Activated CD8-positive, alpha-beta memory T cell treated with anti-CD3 and anti-CD28 coated beads, Interleukin-2, amount 50 U/mL, for 48 hours (primary cell): ENCODE results near the gene B3GAT2.
"Not testable (repeated sequence)": the region's sequence is repeated elsewhere in the genome, so short reads cannot be mapped to it uniquely, and the experiment has no call there.

Source experiments
- DNase-seq: peaks from one replicate; pipeline ENCODE4 v3.0.0-alpha.2; 2020

The B3GAT2 gene, protein sequence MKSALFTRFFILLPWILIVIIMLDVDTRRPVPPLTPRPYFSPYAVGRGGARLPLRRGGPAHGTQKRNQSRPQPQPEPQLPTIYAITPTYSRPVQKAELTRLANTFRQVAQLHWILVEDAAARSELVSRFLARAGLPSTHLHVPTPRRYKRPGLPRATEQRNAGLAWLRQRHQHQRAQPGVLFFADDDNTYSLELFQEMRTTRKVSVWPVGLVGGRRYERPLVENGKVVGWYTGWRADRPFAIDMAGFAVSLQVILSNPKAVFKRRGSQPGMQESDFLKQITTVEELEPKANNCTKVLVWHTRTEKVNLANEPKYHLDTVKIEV

DNA sequence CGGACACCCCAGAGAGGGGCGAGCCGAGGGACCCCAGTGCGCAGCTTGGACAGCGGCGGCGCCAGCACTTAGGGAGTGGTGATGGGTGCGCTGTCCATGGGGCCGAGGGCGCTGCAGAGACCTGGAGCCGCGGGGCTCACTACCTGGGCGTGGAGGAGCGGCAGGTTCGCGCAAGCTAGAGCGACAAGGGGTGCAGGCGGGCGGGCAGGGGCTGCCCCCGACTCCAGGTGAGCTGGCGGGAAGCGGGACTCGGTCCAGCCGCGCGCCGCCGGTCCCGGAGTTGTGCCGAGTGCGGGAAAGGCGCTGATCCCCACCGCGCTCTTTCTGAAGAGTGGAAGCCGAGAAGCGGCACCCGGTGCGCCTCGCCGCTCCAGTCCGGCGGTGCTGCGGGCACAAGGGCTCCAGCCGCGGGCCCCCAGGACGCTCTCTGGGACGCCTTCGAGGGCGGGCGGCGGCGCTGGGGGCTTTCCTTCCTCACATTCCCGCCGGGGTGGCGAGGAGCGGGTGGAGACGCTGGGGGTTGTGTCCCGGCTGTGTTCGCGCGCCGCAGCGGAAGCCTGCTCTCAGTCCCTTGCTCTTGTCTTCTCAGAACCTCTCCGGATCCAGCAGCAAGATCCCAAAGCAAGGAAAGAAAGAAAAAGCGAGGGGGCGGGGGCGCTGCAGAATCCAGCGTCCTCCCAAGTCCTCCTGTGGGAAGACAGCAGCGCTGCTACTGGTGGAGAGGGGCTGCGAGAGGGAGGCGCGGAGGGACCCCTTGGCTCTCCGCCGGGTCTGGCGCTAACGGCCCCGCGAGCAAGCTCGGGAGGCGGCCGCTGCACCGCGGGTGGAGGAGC lies at the start of gene B3GAT2:
Gene B3GAT2 (minus strand): TSS at position 610 of the 833 bp plus-strand sequence. CDS start 631 bp downstream, outside the sequence.
- DNase-seq = peak; percentile 55

DNA sequence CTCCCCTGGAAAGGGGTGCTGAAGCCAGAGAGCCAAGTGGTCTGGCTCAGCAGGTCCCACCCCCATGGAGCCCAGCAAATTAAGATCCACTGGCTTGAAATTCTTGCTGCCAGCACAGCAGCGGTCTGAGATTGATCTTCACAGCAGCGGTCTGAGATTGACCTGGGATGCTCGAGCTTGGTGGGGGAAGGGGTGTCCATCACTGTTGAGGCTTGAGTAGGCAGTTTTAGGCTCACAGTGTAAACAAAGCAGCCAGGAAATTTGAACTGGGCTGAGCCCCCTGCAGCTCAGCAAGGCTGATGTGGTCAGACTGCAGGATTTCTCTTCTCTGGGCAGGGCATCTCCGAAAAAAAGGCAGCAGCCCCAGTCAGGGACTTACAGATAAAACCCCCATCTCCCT lies 41.3 kb upstream of the B3GAT2 start:
- DNase-seq = no peak

DNA sequence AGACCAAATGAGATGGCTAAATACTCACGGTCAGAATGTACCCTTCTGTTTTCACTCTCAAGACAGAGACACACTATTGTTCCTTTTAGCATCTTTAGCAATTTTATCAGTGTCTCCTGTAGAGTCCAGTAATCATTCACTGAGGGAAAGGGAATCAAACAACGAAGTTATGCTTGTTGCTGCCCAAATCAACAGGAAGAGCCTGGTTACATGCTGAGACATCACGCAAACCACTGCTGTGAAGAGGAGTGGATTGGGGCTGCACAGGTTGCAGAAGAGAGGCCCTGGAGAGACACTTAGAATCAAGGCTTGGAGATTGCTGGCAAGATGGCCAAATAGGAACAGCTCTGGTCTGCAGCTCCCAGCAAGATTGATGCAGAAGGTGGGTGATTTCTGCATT lies 40.5 kb upstream of the B3GAT2 start:
- no peak for DNase-seq

DNA sequence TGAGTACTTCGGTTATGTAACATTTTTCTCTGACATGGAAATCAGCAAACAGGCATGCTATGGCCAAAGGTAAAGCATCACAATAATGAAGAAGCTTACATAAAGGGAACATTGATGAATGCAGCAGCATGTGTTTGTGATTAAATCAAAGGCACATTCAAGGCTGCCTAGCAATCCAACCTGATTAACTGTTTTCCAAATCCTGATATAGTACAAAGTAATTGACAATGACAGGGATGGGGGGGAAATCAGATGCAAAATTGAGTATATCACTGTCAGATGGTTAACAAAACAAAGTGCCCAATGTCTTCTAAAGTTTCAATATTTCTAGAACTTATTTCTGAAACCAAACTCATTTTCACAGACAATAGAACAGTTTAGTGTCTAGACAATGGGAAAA lies 39.2 kb upstream of the B3GAT2 start:
- DNase-seq = no peak

DNA sequence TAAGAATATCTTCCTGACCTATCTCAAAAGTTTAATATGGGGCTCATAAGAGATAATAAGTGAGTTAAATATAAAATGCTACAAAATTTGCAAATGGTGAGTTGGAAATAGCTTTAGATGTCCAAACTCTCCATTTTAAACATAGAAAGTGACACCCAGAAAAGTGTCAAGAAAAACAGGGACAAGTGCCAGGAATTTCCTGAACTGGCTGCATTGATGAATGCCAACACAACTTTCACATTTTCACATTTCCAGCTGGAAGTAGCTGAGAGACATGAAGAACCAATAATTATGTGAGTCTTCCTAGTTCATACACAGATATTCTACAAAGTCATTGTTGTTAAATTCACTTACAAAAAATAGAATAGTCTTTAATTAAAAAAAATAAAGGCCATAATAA lies 38.6 kb upstream of the B3GAT2 start:
- DNase-seq = no peak

DNA sequence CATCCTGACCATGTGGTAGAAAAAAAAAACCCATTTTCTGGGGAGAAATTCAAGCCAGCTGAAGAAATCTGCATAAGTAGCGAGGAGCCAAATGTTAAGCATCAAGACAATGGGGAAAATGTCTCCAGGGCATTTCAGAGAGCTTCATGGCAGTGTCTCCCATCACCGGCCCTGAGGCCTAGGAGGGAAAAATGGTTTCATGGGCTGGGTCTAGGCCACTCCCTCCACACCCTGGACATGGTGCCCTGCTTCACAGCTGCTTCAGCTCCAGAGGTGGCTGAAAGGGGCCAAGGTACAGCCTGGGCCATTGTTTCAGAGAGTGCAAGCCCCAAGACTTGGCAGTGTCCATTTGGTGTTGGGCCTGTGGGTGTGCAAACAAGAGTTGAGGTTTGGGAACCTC lies 34.4 kb upstream of the B3GAT2 start:
- DNase-seq = no peak

DNA sequence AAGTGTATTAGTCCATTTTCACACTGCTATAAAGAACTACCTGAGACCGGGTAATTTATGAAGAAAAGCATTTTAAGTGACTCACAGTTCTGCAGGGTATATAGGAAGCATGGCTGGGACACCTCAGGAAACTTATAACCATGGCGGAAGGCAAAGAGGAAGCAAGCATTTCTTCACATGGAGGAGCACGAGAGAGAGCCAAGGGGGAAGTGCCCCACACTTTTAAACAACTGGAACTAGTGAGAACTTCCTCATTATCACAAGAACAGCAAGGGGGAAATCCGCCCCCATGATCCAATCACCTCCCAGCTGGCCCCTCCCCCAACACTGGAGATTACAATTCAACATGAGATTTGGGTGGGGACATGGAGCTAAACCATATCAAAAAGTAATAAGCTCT lies 28.3 kb upstream of the B3GAT2 start:
- no peak for DNase-seq

DNA sequence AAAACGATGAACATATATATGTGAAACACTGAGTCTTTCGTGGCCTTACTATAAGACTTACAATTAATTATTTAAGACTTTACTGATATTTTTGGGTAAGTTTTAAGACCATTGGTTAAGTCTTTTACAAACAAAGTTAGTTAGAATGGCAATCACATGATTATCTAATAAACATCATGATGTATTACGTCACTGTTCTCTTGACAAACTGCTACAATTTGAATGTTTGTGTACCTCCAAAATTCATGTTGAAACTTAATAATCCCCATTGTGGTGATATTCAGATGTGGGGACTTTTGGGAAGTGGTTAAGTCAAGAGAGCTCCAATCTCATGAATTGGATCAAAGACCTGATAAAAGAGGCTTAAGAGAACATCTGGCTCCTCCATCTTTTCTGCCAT lies 25.9 kb upstream of the B3GAT2 start:
- no peak for DNase-seq

DNA sequence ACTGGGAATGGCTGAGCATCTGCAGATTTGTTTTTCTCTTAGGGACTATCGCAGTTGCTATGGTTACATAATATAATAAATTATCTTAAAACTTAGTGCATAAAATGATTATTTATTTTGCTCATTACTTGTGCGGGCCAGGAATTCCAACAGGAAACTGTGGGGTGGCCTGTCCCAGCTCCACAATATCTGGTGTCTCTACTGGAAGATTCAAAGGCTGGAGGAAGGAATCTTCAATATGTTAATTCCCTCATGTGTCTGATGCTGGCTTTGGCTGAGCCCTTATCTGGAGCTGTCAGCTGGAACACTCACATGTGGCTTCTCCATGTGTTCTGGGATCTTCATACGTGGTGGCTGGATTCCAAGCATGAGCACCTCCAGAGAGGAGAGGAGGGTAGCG lies 23.9 kb upstream of the B3GAT2 start:
- DNase-seq = no peak

DNA sequence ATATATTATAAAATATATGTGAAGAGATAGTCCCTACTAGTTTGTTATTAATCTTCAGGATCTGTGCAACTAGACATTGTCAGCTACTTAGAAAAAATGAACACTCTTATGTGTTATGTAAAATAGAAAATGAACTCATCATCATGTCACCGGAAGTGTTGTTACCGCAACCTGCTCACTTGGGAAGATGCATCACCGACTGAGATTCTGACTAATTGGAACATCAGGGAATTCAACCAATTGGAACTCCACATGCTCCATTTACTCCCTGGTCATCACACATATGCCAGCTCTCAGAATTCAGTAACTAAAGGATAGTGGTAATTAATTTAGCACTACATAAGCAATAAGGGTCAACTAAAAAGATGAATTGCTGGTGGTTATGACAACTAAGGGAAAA lies 16.7 kb upstream of the B3GAT2 start:
- no peak for DNase-seq

DNA sequence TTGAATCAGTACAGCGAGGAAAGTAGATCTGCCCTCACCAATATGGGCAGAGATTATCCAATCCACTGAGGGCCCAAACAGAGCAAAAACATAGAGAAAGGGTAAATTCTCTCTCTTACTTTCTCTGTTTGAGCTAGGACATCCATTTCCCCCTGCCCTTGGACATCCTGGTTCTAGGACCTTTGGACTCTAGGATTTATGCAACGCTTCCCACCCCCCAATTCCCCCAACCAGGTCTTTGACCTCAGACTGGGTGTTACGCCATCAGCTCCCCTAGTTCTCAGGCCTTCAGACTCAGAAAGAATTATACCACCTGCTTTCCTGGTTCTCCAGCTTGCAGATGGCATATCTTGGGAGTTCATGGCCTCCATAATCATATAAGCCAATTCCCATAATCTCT lies 10.2 kb upstream of the B3GAT2 start:
- no peak for DNase-seq

DNA sequence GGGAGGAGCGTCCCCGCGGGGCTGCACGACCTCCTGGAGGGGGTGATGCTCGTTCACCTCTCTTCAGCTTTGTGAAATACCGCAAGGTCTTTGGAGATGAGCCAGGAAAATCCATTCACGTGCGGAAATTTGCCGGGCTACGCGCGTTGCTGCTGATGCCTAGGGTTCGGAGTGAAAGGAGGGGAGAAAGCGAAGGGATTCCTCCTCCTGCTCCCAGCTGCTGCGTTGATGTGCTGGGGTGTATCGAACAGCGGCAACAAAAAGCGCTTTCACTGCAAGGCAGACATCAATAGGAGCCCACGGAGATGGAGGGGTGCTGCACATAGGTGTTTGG lies 391 bp upstream of the B3GAT2 start:
- no peak for DNase-seq

DNA sequence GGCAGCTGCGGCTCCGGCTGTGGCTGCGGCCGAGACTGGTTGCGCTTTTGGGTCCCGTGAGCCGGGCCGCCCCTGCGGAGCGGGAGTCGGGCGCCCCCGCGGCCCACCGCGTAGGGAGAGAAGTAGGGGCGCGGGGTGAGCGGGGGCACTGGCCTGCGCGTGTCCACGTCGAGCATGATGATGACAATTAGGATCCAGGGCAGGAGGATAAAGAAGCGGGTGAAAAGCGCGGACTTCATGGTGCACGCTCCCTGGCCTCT lies 739 bp downstream of the B3GAT2 start:
- no peak for DNase-seq

DNA sequence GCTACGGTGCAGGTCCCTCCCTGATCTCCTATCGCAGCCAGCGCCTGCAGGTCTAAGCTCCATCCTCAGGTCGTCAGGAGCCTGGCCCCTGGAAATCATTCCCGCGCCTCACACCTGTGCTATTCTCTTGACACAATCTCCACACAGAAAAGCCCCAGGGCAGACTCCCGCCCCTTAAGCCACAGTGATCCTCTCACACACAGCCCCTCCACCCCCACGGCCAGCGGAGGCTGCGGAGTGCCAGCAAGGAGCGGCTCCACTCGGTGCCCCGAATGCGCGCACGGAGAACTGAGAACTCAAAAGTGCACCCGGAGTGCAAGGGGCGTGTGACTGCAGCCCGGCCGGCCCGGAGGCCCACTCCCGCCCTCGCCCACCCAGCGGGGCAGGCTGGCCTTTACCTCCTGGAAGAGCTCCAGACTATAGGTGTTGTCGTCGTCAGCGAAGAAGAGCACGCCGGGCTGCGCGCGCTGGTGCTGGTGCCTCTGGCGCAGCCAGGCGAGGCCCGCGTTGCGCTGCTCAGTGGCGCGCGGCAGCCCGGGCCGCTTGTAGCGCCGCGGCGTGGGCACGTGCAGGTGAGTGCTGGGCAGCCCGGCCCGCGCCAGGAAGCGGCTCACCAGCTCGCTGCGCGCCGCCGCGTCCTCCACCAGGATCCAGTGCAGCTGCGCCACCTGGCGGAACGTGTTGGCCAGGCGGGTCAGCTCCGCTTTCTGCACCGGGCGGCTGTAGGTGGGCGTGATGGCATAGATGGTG lies 1.2 kb downstream of the B3GAT2 start:
- peak; percentile 95 for DNase-seq

DNA sequence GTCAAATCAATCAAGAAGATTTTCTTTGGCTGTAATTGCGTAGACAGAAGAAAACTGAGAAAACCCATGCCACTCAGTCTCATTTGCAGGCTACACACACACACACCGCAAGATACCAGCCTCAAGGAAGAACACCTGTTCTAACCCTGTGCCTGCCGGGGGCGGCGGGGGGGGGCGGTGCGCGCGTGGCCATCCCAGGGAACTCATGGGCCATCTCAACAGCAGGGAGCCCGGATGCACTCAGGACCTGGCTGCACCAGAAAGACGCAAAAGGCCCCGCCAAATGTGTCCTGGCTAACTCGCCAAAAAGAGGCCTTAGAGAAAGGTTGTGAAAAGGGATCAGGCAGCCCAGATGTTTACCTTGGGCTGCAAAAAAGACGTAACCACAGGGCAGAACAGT lies 2.1 kb downstream of the B3GAT2 start:
- DNase-seq = no peak

DNA sequence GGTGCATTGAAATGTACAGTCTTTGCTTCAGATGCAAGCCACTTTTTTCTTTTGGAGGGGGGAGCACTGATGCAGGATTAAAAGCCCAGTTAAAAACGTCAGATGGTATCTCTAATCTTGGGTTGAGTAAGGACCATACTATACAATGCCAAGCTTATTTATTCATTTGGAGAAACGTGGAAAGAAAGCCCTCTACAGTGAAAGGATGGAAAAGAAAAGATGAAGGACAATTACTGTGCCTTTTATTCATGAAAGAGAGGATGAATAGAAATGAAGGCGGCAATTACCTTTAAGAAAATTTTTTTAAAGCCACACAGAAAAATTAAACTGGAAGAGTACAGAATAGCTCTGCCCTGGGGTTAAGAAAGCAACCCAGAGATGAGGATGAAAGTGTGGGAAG lies 2.7 kb downstream of the B3GAT2 start:
- DNase-seq = no peak

DNA sequence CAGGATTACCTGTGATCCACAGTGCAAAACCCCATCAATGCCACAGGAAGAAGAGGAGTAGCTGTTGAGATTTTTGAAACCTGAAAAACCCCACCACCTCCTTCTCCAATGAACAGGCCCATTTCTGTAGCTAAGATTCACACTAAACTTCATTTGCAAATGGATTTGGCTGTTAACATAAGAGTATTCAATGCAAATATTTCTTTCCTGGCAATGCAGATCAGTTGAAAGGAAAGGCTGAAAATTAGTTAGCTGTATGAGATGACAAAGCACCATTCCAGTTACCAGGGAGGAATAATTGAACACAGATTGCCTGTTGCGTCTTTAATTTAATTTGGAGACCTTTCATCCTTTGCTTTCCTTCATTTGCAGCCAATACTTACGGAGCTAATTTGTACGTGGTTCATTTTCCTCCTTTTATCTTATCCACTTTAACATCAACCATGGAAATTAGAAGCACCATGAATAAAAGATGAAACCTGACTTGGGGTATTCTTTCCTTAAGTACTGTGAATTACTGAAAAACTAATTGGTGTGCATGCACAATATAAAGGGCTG lies 4.2 kb downstream of the B3GAT2 start:
- DNase-seq = no peak

DNA sequence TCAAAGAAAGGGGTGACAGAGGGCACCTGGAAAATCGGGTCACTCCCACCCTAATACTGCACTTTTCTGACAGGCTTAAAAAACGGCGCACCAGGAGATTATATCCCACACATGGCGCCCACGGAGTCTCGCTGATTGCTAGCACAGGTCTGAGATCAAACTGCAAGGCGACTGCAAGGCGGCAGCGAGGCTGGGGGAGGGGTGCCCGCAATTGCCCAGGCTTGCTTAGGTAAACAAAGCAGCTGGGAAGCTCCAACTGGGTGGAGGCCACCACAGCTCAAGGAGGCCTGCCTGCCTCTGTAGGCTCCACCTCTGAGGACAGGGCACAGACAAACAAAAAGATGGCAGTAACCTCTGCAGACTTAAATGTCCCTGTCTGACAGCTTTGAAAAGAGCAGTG lies 12.5 kb downstream of the B3GAT2 start:
- DNase-seq = not testable (repeated sequence)

DNA sequence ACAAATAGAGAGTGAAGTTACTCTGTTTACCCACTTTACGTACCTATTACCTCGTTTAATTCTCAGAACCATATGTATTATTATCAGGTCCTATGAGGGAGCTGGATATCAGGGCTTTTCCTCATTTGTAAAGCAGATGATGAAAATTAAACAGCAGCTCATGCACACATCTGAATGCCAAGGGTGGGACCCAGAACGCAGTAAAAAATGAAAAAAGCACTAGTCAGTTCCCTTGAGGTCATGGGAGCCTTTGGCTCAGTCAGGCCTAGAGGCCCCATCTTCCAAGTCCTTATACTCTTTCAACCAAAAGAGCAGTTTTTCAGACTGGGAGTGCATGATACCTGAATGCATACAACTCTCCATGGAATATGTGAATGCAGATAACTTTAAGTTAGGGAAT lies 23.0 kb downstream of the B3GAT2 start:
- no peak for DNase-seq

DNA sequence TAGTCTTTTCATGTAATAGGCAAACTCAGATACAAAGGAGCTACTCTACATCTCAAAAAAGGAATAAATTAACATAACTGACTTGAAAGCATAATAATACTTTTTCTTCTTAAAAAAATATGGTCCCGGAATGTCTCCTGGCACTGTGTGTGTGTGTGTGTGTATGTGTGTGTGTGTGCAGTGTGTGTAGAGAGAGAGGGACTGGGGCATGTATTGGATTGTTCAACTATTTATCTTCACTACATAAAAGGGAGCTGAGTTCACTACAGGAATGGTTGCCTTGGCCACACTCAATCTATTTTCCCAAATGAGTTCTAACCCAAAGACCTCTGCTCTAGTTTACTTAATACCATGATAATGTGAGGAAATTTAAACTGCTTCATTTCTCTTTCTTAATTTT lies 51.1 kb downstream of the B3GAT2 start:
- DNase-seq = no peak

DNA sequence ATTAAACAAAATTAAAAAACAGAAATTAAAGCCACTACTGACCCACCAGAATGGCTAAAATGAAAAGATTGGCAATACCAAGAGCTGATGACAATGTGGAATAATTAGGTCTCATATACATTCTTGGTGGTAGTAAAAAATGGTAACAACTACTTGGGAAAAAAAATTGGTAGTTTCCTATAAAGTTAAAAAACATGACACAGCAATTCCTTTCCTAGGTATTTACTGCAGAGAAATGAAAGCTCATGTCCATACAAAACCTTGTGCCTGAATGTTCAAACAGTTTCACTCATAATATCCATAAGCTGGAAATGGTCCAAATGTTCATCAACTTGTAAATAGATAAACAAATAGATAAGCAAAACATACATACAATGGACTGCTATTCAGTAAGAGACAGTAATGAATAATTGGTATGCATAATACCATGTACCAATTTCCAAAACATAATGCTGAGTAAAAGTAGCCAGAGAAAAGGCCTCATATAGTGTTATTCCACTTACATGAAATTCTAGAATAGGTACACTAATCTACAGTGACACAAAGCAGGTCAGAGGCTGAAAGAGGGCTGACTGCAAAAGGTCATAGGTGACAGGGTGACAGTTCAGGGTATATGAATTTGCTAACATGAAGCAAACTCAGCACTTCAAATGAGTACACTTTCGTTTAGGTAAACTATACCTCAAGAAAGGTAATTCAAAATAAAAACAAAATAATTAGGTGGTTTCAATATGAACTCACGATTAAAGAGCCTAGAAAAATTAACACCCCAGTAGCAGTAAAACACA lies 53.0 kb downstream of the B3GAT2 start:
- DNase-seq = no peak

DNA sequence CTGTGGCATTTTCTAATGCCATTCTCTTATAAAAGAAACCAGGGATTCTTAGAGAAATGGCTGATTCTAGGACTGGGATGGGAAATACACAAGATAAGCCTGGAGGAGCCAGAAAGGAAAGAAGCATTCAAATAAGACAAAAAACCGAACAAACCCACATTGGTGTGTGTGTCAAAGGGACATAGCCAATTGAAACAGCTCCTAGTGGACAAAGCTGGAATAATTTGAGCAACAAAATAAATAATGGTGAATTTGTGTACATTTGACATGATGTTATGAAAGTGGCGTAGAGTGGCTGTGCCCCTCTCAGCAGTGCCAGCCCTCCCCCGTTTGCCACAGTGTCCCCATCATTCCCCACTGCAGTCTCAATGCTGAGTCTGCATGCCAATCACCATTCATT lies 55.5 kb downstream of the B3GAT2 start:
- no peak for DNase-seq

DNA sequence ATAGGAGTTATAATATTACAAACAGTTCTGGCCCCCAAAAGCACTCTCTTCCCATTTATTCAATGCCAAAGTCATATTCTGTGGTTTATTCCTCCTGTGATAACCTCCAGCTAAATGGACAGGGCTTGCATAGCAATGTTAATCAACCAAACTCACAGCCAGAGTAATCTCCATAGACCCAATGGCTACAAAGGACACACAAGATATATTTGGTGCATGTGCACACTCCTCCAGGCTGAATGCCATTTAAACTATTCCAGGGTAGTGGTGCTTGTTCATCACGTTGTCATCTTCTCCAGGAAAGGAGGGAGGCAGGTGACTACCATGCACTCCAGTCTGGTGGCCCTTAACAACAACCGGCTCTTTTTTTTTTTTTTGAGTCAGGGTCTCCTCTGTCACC lies 56.8 kb downstream of the B3GAT2 start:
- no peak for DNase-seq
